ENCODE data around the gene VWA8. TPM values are rescaled to one million over a fixed set of nuclear protein-coding genes. Genes with fewer than 3 reads are reported as not detected.
A peak's percentile ranks its signal among the peaks of the same experiment; 100 is the strongest.

VWA8 gene
- total RNA-seq, 2 experiments from 2014 or later, result 26.3 to 27.5 TPM

DNA sequence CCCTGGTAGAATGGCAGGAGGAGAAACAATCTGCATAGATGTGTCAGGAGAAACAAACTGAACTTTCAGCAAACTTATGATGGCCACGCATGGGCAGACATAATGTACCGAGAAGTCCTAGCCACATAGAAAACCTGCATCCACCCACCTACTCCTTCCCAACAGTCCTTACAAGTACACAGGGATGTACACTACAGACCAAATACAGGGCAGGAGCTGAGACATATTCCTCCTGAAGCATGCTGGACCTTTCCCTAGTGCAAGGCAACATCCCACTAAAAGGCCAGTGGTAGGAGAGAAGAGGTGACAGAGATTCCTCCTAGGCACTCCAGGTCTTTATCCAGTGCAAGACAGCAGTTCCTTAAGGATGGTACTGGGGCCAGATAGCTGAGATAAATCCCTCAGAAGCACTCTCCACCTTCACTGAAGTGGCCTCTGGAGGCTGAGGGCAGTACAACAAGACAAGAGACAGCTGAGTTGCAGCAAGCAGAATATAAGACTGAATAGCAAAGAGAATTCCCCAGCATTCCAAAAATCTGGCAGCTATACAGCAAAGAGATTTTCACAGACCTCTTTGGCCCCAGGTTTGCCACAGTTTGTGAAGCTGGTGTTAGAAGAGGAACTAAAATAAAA lies 18.3 kb downstream of the VWA8 start:
- intact Hi-C loops (cut with micrococcal nuclease), result no loop called here
- ChIA-PET CTCF (interaction anchor here (0.7 to 1.8 kb wide), 7 partner anchors 9 to 109 kb away, joined by 3 to 7 read pairs (median 4); no protein-coding TSS in a partner anchor), POLR2A (interaction anchor here (0.6 to 1.0 kb wide), 2 partner anchors 18 to 31 kb away, joined by 3 read pairs; no protein-coding TSS in a partner anchor)
- ATAC-seq (peak; percentile 47), DNase-seq (no peak)
- Mint-ChIP-seq H3K4me1 (ENCODE audit: low read depth) (peaks cover 40% of the 10 kb centered on the region), H3K4me3 (no peak overlapping the region), H3K27ac (no peak overlapping the region), H3K9me3 (peaks cover 15% of the 10 kb centered on the region), H3K27me3 (no peaks in the 10 kb centered on the region), H3K36me3 (ENCODE audit: low read depth) (peaks cover 43% of the 10 kb centered on the region)
- TF ChIP-seq, protein P1, sequence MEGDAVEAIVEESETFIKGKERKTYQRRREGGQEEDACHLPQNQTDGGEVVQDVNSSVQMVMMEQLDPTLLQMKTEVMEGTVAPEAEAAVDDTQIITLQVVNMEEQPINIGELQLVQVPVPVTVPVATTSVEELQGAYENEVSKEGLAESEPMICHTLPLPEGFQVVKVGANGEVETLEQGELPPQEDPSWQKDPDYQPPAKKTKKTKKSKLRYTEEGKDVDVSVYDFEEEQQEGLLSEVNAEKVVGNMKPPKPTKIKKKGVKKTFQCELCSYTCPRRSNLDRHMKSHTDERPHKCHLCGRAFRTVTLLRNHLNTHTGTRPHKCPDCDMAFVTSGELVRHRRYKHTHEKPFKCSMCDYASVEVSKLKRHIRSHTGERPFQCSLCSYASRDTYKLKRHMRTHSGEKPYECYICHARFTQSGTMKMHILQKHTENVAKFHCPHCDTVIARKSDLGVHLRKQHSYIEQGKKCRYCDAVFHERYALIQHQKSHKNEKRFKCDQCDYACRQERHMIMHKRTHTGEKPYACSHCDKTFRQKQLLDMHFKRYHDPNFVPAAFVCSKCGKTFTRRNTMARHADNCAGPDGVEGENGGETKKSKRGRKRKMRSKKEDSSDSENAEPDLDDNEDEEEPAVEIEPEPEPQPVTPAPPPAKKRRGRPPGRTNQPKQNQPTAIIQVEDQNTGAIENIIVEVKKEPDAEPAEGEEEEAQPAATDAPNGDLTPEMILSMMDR (IDR thresholded peaks at IDR 0.05), result no peak

DNA sequence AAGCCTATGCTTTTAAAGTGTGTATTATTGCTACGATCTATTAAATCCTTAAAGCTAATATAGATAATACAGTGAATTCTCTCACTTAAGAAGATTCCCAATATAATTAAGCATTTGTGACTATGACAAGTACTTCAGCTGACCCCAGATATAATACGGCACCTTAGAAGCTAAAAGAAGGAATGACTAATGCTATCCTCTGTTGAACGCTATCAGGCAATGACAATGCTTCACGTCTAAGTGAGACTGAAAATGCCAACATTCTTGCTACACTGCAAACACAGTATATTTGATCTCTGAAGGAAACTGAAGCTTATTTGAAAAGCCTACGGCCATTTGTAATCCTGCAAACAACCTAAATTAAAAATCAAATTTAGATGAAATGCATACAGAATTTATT lies 19.7 kb downstream of the VWA8 start:
- ChIA-PET POLR2A (no interaction called here), CTCF (interaction anchor here (1.8 kb wide), 1 partner anchor 15 kb away, joined by 7 read pairs; no protein-coding TSS in a partner anchor)
- DNase-seq (no peak), ATAC-seq (no peak)
- peaks cover 6% of the 10 kb centered on the region for H3K9me3 Mint-ChIP-seq
- H3K36me3 Mint-ChIP-seq (ENCODE audit: low read depth), result peaks cover 34% of the 10 kb centered on the region
- peaks cover 43% of the 10 kb centered on the region for H3K4me1 Mint-ChIP-seq (ENCODE audit: low read depth)
- H3K27ac Mint-ChIP-seq, result no peak overlapping the region
- no peaks in the 10 kb centered on the region for H3K27me3 Mint-ChIP-seq
- H3K4me3 Mint-ChIP-seq, result no peak overlapping the region
- TF ChIP-seq, protein P1 (IDR thresholded peaks at IDR 0.05), result no peak
- intact Hi-C loops (cut with micrococcal nuclease), result no loop called here

DNA sequence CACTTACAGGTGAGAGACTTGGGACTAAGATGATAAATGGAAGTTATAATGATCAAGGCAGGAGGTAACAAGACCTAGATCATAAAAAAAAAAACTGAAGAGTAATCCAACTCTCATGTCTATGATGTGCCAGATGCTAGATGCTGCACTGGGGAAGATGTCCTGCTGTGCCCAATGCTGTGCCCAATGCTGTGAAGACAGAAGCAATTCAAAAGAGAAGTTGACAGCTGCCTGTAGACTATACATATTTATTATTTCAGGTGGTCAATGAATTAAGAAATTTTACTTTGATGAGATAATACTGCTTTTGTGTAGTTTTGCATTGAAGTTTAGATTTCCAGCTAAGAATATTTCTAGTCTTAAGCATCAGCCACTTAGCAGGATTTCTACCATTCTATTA lies 21.5 kb downstream of the VWA8 start:
- Mint-ChIP-seq H3K4me1 (ENCODE audit: low read depth) (peaks cover 43% of the 10 kb centered on the region), H3K9me3 (no peaks in the 10 kb centered on the region), H3K36me3 (ENCODE audit: low read depth) (peaks cover 22% of the 10 kb centered on the region), H3K27ac (no peak overlapping the region), H3K4me3 (no peak overlapping the region), H3K27me3 (no peaks in the 10 kb centered on the region)
- DNase-seq, result no peak
- POLR2A ChIA-PET, result no interaction called here
- ATAC-seq, result no peak
- CTCF ChIA-PET, result no interaction called here
- intact Hi-C loops (cut with micrococcal nuclease), result no loop called here
- TF ChIP-seq, protein P1 (IDR thresholded peaks at IDR 0.05), result no peak

DNA sequence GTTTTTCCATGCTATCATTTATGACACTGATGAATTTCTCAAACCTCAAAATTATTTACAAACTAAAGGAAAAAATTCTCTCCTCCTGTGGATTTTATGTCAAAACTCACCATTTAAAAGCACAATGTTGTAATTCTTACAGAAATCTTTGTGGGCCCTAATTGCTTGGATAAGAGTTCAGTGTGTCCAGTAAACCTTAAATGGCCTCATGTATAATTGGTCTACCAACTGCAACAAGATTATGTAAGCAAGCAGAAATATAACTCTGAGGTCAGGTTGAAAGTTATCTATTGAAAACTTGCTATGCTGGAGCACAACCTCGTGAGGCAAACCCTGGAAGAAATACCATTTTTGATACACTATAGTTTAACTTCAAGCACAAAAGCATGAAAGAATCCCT lies 22.0 kb downstream of the VWA8 start:
- H3K27ac Mint-ChIP-seq, result no peak overlapping the region

DNA sequence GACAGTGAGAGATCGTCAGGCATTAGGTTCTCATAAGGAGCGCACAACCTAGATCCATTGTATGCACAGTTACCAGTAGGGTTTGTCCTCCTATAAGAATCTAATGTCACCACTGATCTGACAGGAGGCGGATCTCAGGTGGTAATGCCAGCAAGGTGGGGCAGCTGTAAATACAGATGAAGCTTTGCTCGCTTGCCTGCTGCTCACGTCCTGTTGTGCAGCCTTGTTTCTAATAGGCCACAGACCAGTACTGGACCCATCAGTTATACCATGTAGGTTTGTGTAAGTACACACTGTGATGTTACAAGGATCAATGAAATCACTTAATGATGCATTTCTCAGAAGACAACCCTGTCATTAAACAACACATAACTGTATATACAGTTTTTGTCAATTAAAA lies 23.5 kb downstream of the VWA8 start:
- Mint-ChIP-seq H3K4me1 (ENCODE audit: low read depth) (peaks cover 50% of the 10 kb centered on the region), H3K36me3 (ENCODE audit: low read depth) (peaks cover 28% of the 10 kb centered on the region), H3K27me3 (no peaks in the 10 kb centered on the region), H3K27ac (no peak overlapping the region), H3K9me3 (peaks cover 5% of the 10 kb centered on the region), H3K4me3 (no peak overlapping the region)
- intact Hi-C loops (cut with micrococcal nuclease), result no loop called here
- ChIA-PET POLR2A (interaction anchor here (0.6 to 1.3 kb wide), 2 partner anchors 10 to 12 kb away, joined by 3 to 4 read pairs; no protein-coding TSS in a partner anchor), CTCF (no interaction called here)
- ATAC-seq (no peak), DNase-seq (no peak)
- TF ChIP-seq, protein P1 (IDR thresholded peaks at IDR 0.05), result no peak

More for the DNA sequence above, 22.0 kb downstream of the VWA8 start:
- no peak for DNase-seq
- H3K27me3 Mint-ChIP-seq, result no peaks in the 10 kb centered on the region
- H3K36me3 Mint-ChIP-seq (ENCODE audit: low read depth), result peaks cover 27% of the 10 kb centered on the region
- H3K4me3 Mint-ChIP-seq, result no peak overlapping the region
- intact Hi-C loops (cut with micrococcal nuclease), result no loop called here
- ChIA-PET CTCF (no interaction called here), POLR2A (no interaction called here)
- peaks cover 43% of the 10 kb centered on the region for H3K4me1 Mint-ChIP-seq (ENCODE audit: low read depth)
- H3K9me3 Mint-ChIP-seq, result peaks cover 1% of the 10 kb centered on the region
- ATAC-seq, result no peak
- TF ChIP-seq, protein P1 (IDR thresholded peaks at IDR 0.05), result no peak

Measured in activated CD8-positive, alpha-beta T cell treated with anti-CD3 and anti-CD28 coated beads for 36 hours (primary cell).